ENCODE results near the gene NCOA1.

DNA sequence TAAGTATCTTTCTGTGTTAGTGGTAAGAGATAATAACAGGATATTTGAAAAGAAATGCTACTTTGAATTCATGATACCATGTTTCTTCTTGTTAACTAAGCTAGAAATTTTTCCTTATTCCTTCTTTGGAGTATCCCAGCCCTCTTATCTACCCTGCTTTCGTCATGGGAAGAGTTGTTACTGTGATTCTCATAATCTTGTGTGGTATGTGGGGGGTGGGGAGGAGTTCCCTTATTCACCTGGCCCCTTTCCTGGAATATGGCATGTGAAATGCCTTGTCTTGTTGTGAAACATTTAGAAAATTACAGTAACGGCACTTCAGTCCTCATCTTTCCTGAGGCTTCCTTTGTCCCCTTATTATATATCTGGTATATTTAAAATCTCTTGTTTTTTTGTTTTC, 129.9 kb downstream of the NCOA1 start:
- TF ChIP-seq CTCF (IDR thresholded peaks at IDR 0.05; ENCODE audit: low read depth, low read length, poor library complexity, severe bottlenecking) (no peak), EZH2phosphoT487 (IDR thresholded peaks at IDR 0.05; ENCODE audit: borderline replicate concordance, low read length) (no peak)
